HG03565 (cell line): ENCODE measurements around the gene RNF103.
"Not testable (repeated sequence)": the region's sequence is repeated elsewhere in the genome, so short reads cannot be mapped to it uniquely, and the experiment has no call there.

ENCODE experiments used
- ATAC-seq: cut with Tn5 transposase; IDR thresholded peaks from one replicate; pipeline ENCODE4 v1.9.1; 2021; ENCODE audit warnings: mild to moderate bottlenecking, moderate library complexity; ENCODE audit not compliant: unreplicated experiment

RNF103 gene, protein sequence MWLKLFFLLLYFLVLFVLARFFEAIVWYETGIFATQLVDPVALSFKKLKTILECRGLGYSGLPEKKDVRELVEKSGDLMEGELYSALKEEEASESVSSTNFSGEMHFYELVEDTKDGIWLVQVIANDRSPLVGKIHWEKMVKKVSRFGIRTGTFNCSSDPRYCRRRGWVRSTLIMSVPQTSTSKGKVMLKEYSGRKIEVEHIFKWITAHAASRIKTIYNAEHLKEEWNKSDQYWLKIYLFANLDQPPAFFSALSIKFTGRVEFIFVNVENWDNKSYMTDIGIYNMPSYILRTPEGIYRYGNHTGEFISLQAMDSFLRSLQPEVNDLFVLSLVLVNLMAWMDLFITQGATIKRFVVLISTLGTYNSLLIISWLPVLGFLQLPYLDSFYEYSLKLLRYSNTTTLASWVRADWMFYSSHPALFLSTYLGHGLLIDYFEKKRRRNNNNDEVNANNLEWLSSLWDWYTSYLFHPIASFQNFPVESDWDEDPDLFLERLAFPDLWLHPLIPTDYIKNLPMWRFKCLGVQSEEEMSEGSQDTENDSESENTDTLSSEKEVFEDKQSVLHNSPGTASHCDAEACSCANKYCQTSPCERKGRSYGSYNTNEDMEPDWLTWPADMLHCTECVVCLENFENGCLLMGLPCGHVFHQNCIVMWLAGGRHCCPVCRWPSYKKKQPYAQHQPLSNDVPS

GRCh38 chr2:86623494-86624266 is at the start of gene RNF103:
TSS of gene RNF103 (minus strand) at chr2:86623865. CDS start at chr2:86622886, 979 bp downstream.
- peak; percentile 56 for ATAC-seq

- ATAC-seq = no peak
Measured at GRCh38 chr2:86673011-86673410, 49.3 kb upstream of the RNF103 start.

- no peak for ATAC-seq
Measured at GRCh38 chr2:86672027-86672545, 48.4 kb upstream of the RNF103 start.

- no peak for ATAC-seq
Measured at GRCh38 chr2:86671337-86671981, 47.8 kb upstream of the RNF103 start.

- ATAC-seq = not testable (repeated sequence)
Measured at GRCh38 chr2:86669323-86669722, 45.7 kb upstream of the RNF103 start.

- ATAC-seq = no peak
Measured at GRCh38 chr2:86661333-86661732, 37.7 kb upstream of the RNF103 start.

GRCh38 chr2:86650188-86650587 is 26.5 kb upstream of the RNF103 start:
- ATAC-seq = no peak

DNA sequence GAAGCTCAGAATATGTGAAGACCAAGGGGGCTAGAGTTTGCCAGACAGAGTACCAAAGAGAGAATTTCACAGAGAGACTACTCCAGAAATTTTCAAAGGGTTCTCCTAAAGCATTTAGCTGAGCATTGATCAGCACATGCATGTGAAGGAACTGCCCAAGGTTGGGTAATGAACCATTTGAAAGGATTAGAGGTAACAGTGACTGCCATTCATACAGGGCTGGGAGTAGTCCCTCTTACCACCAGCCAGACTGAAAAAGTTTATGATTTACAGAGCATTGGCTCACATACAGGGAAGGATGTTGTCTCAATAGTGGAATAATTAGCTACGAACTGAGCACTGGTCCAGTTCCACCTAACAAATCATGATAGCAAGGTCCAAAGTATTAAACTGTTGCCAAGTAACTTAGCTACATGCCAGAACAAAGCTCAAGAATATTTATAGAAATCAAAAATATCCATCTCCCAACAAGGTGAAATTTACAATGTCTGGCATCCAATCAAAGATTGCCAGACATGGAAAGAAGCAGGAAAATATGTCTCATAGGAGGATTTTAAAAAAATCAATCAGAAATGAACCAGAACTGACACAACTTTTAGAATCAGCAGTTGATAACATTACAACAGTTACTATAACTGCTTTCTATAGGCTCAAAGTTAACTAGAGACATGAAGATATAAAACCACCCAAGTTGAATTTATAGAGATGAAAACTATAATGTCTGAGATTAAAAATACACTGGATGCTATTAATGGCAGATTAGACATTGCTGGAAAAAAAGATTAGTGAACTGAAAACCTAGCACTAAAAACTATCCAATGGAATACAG is 25.7 kb upstream of the RNF103 start:
- no peak for ATAC-seq

DNA sequence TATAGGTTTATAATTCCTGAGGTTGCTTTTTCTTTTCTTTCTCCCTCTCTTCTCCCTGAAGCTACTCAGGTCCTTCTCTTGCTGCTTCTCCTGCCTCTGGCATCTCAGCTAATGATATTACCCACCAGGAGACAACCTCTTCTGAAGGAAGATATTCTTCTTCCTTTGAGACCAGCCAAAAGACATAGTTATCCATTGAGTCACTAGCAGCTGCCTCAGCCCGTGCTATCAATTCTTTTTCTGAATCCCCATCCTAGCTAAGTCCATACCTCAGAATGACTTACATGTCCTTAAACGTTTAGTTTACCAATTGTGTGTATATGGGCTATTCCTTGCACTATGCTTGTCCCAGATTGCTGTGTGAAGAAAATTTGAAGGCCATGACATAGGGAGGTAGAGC is 25.0 kb upstream of the RNF103 start:
- ATAC-seq = no peak

DNA sequence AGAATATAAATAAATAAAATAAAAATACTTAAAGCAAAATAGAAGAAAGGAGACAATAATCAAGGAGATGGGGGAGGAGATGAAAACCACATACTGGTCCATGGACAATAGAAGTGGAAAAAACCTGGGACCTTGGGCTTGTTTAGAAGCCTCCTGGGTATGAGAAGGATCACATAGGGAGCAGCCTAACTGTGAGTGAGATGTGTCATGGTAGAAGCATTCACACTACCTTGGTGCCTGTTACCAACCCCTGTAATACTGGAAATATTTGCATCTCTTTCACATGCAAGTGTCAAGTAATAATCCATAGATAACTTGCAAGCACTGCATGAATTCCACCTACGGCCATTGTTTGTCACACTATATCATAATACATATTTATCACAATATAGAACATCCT is 23.2 kb upstream of the RNF103 start:
- ATAC-seq = no peak

- ATAC-seq = no peak
Measured at GRCh38 chr2:86646329-86646728, 22.7 kb upstream of the RNF103 start.

DNA sequence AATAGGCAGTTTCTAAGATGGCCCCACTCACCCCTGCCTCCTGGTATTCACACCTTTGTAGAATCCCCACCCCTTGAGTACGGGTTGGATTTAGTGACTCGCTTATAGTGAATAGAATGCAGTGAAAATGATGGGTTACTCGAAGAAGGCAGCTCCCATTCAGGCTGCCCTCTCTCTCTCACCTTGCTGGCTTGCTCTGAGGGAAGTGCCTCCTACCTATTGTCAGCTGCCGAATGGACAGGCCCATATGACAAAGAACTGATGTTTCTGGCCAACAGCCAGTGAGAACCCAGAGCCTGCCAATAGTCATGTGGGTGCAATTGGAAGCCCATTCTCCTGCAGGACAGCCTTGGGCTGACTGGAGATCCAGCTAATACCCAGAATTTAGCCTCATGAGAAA is 22.1 kb upstream of the RNF103 start:
- no peak for ATAC-seq

DNA sequence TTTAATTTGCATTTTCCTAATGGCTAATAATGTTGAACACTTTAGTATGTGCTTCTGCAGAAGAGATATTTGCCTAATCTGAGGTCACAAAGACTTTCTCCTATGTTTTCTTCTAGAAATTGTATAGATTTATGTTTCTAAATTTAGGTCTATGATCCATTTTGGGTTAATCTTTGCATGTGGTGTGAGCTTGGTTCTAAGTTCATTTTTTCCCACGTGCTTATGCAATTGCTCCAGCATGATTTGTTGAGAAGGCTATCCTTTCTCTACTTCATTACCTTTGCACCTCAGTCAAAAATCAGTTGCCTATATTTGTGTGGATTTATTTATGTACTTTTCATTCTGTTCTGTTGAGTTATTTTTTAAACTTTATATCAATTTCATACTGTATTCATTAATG is 15.0 kb upstream of the RNF103 start:
- no peak for ATAC-seq

GRCh38 chr2:86636842-86637241 is 13.2 kb upstream of the RNF103 start:
- ATAC-seq = no peak

- no peak for ATAC-seq
Measured at GRCh38 chr2:86634352-86634751, 10.7 kb upstream of the RNF103 start.

GRCh38 chr2:86633155-86633651 is 9.5 kb upstream of the RNF103 start:
- ATAC-seq = no peak

GRCh38 chr2:86632672-86633071 is 9.0 kb upstream of the RNF103 start:
- ATAC-seq = no peak

- ATAC-seq = no peak
Measured at GRCh38 chr2:86631846-86632485, 8.3 kb upstream of the RNF103 start.

GRCh38 chr2:86628091-86628522 is 4.4 kb upstream of the RNF103 start:
- no peak for ATAC-seq
